Measurements from ENCODE around the gene PCDH15.

GRCh38 chr10:54133203-54133602, 667.8 kb downstream of the PCDH15 start:
- TF ChIP-seq POLR2A (IDR thresholded peaks at IDR 0.05; ENCODE audit: control extremely low read depth in 1 of 2, low read depth in 2 of 2, low read length in 2 of 2) (no peak), CREB1 (IDR thresholded peaks at IDR 0.05) (no peak), CBX5 (IDR thresholded peaks at IDR 0.05; ENCODE audit: low read depth, low read length) (no peak), CHD2 (IDR thresholded peaks at IDR 0.05; ENCODE audit: low read length) (no peak)
